GM23248 (cell line): Measurements from ENCODE around the gene C16orf86.

Source experiments
- EZH2 ChIP-seq: fragments of 200-600 bp; sonication (generic); IDR thresholded peaks from 2 replicates; pipeline ENCODE4 v1.6.1; 2018; ENCODE audit warnings: antibody characterized with exemption, mild to moderate bottlenecking; ENCODE audit not compliant: insufficient read depth, poor library complexity, severe bottlenecking
- EZH2phosphoT487 ChIP-seq: fragments of 200-600 bp; sonication (generic); IDR thresholded peaks from 2 replicates; pipeline ENCODE4 v1.6.1; 2018; ENCODE audit warnings: antibody characterized with exemption, moderate library complexity, mild to moderate bottlenecking, low read depth; ENCODE audit not compliant: insufficient read depth

- TF ChIP-seq EZH2 (no peak), EZH2phosphoT487 (no peak)
These were observed 7.6 kb upstream of the C16orf86 start for GRCh38 chr16:67658849-67659674.
